Chondrocyte (in vitro differentiated cells): ENCODE data around the gene PARD3B. TPM values are rescaled to one million over a fixed set of nuclear protein-coding genes. Genes with fewer than 3 reads are reported as not detected.

ENCODE experiments used
- DNase-seq: peaks from one replicate; pipeline ENCODE4 v3.0.0; 2021; ENCODE audit warnings: mixed read lengths, low spot score
- H3K27ac Mint-ChIP-seq: one replicate; pipeline ENCODE4 v1.8.0; 2021; ENCODE audit warnings: mild to moderate bottlenecking, moderate library complexity, mixed read lengths; ENCODE audit not compliant: unreplicated experiment
- H3K27me3 Mint-ChIP-seq: 2 replicates; pipeline ENCODE4 v1.8.0; 2021; ENCODE audit warnings: low read depth, mixed read lengths
- H3K36me3 Mint-ChIP-seq: 2 replicates; pipeline ENCODE4 v1.8.0; 2021; ENCODE audit warnings: low read depth, mixed read lengths
- H3K4me1 Mint-ChIP-seq: 2 replicates; pipeline ENCODE4 v1.8.0; 2021; ENCODE audit warnings: low read depth, mild to moderate bottlenecking, mixed read lengths
- H3K4me3 Mint-ChIP-seq: one replicate; pipeline ENCODE4 v1.8.0; 2021; ENCODE audit warnings: mild to moderate bottlenecking, moderate library complexity, mixed read lengths; ENCODE audit not compliant: unreplicated experiment
- H3K9me3 Mint-ChIP-seq: 2 replicates; pipeline ENCODE4 v1.8.0; 2021; ENCODE audit warnings: low read depth, mixed read lengths
- total RNA-seq: library from RNA; stranded (reverse); gene quantifications from 3 replicates; pipeline ENCODE4 v1.2.1, GENCODE V29; 2021
- TF ChIP-seq, protein P1 (sequence below): fragments of 200-600 bp; sonication (generic); IDR thresholded peaks from 2 replicates; pipeline ENCODE4 v1.5.0; 2021; ENCODE audit warnings: antibody characterized with exemption, mild to moderate bottlenecking, moderate library complexity

PARD3B gene
- total RNA-seq, 1 donor from 2014 or later: 24.9 TPM

- Mint-ChIP-seq H3K27me3 (no peaks in the 10 kb centered on the region), H3K36me3 (peaks cover 10% of the 10 kb centered on the region), H3K4me3 (no peak overlapping the region), H3K27ac (peak overlapping the region; percentile 62), H3K4me1 (peaks cover 39% of the 10 kb centered on the region), H3K9me3 (peaks cover 2% of the 10 kb centered on the region)
- DNase-seq: no peak
- TF ChIP-seq, protein P1, sequence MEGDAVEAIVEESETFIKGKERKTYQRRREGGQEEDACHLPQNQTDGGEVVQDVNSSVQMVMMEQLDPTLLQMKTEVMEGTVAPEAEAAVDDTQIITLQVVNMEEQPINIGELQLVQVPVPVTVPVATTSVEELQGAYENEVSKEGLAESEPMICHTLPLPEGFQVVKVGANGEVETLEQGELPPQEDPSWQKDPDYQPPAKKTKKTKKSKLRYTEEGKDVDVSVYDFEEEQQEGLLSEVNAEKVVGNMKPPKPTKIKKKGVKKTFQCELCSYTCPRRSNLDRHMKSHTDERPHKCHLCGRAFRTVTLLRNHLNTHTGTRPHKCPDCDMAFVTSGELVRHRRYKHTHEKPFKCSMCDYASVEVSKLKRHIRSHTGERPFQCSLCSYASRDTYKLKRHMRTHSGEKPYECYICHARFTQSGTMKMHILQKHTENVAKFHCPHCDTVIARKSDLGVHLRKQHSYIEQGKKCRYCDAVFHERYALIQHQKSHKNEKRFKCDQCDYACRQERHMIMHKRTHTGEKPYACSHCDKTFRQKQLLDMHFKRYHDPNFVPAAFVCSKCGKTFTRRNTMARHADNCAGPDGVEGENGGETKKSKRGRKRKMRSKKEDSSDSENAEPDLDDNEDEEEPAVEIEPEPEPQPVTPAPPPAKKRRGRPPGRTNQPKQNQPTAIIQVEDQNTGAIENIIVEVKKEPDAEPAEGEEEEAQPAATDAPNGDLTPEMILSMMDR: no peak
These were observed 170.1 kb downstream of the PARD3B start for GRCh38 chr2:204715361-204715760.

GRCh38 chr2:204717591-204717990 is 172.3 kb downstream of the PARD3B start:
- Mint-ChIP-seq H3K9me3 (peaks cover 2% of the 10 kb centered on the region), H3K4me1 (peaks cover 37% of the 10 kb centered on the region), H3K36me3 (peaks cover 10% of the 10 kb centered on the region), H3K4me3 (no peak overlapping the region), H3K27me3 (no peaks in the 10 kb centered on the region), H3K27ac (no peak overlapping the region)
- DNase-seq: no peak
- TF ChIP-seq, protein P1: no peak

- Mint-ChIP-seq H3K9me3 (peaks cover 2% of the 10 kb centered on the region), H3K36me3 (peaks cover 6% of the 10 kb centered on the region), H3K4me1 (peaks cover 37% of the 10 kb centered on the region), H3K27ac (no peak overlapping the region), H3K4me3 (no peak overlapping the region), H3K27me3 (no peaks in the 10 kb centered on the region)
- DNase-seq: no peak
- TF ChIP-seq, protein P1: no peak
These were observed 173.3 kb downstream of the PARD3B start for GRCh38 chr2:204718607-204719006.

- no peak overlapping the region for H3K4me3 Mint-ChIP-seq
- DNase-seq: no peak
- no peaks in the 10 kb centered on the region for H3K27me3 Mint-ChIP-seq
- TF ChIP-seq, protein P1: no peak
- H3K36me3 Mint-ChIP-seq: peaks cover 6% of the 10 kb centered on the region
- H3K9me3 Mint-ChIP-seq: peaks cover 2% of the 10 kb centered on the region
- H3K27ac Mint-ChIP-seq: no peak overlapping the region
- H3K4me1 Mint-ChIP-seq: peaks cover 19% of the 10 kb centered on the region
These were observed 175.6 kb downstream of the PARD3B start for GRCh38 chr2:204720874-204721273.

- TF ChIP-seq, protein P1: no peak
- DNase-seq: no peak
- Mint-ChIP-seq H3K36me3 (peaks cover 4% of the 10 kb centered on the region), H3K4me1 (peaks cover 28% of the 10 kb centered on the region), H3K27ac (no peak overlapping the region), H3K27me3 (no peaks in the 10 kb centered on the region), H3K9me3 (peaks cover 2% of the 10 kb centered on the region), H3K4me3 (no peak overlapping the region)
These were observed 176.9 kb downstream of the PARD3B start for GRCh38 chr2:204722207-204722606.
